Keratinocyte (primary cell): ENCODE measurements around the gene GC.

ENCODE experiments used
- EZH2 ChIP-seq: IDR thresholded peaks from one replicate; pipeline ENCODE4 v1.6.1; 2012; ENCODE audit warnings: inconsistent platforms, mild to moderate bottlenecking, low read length, moderate library complexity
- TF ChIP-seq, protein P1 (sequence below), 3 experiments: IDR thresholded peaks in 1 of 3; conservative IDR thresholded peaks in 1 of 3; optimal IDR thresholded peaks in 1 of 3; 2 replicates in 2 of 3; 3 replicates in 1 of 3; pipeline versions ENCODE3 to v1.5.1; 2011; ENCODE audit warnings: low read length in 3 of 3, mild to moderate bottlenecking in 3 of 3, moderate library complexity in 2 of 3, control low read depth in 1 of 3, inconsistent platforms in 1 of 3; ENCODE audit not compliant: insufficient read depth in 2 of 3; ENCODE audit errors: extremely low read depth in 1 of 3

- TF ChIP-seq, protein P1, sequence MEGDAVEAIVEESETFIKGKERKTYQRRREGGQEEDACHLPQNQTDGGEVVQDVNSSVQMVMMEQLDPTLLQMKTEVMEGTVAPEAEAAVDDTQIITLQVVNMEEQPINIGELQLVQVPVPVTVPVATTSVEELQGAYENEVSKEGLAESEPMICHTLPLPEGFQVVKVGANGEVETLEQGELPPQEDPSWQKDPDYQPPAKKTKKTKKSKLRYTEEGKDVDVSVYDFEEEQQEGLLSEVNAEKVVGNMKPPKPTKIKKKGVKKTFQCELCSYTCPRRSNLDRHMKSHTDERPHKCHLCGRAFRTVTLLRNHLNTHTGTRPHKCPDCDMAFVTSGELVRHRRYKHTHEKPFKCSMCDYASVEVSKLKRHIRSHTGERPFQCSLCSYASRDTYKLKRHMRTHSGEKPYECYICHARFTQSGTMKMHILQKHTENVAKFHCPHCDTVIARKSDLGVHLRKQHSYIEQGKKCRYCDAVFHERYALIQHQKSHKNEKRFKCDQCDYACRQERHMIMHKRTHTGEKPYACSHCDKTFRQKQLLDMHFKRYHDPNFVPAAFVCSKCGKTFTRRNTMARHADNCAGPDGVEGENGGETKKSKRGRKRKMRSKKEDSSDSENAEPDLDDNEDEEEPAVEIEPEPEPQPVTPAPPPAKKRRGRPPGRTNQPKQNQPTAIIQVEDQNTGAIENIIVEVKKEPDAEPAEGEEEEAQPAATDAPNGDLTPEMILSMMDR (optimal IDR thresholded peaks at IDR 0.05 in 1 of 3, IDR thresholded peaks at IDR 0.05 in 1 of 3, conservative IDR thresholded peaks at IDR 0.05 in 1 of 3; ENCODE audit: extremely low read depth in 1 of 3, insufficient read depth in 2 of 3, low read length in 3 of 3), result peak in 1 of 3 experiments; percentile 31
- TF ChIP-seq EZH2, result no peak
Measured at GRCh38 chr4:71732706-71733105, 51.2 kb downstream of the GC start.
